ENCODE data around the gene KIF5C. TPM values are rescaled to one million over a fixed set of nuclear protein-coding genes. Genes with fewer than 3 reads are reported as not detected.

Gene KIF5C
- total and polyA plus RNA-seq, 4 donors, result 0.06 to 0.25 (median 0.14) TPM

DNA sequence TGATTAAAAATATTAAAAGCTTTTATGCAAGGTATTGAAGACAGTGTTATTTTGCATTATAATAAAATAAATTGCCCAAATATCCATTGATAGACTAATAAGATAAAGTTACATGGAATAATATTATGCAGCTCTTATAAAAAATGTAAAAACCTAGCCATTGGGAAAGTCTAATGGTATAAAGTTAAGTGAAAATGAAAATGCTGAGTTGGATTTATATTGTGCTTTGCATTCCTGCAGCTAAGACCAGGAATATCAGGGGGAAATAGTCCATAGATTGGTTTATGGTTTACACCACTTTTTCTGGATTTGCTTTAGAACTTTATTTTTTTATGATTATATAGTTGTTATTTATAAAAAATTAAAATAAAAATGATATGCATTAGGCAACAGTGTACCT is 117.4 kb downstream of the KIF5C start:
- TF ChIP-seq EGR1 (IDR thresholded peaks at IDR 0.05; ENCODE audit: low read depth in 2 of 2) (no peak), FOXA2 (IDR thresholded peaks at IDR 0.05) (no peak), NR2F2 (IDR thresholded peaks at IDR 0.05) (no peak), TAF1 (conservative IDR thresholded peaks at IDR 0.05) (no peak), HNF4G (IDR thresholded peaks at IDR 0.05) (no peak), SP1 (IDR thresholded peaks at IDR 0.05) (no peak), FOXA1 (IDR thresholded peaks at IDR 0.05) (no peak), RXRA (IDR thresholded peaks at IDR 0.05) (no peak), GABPA (IDR thresholded peaks at IDR 0.05 in 1 of 2, conservative IDR thresholded peaks at IDR 0.05 in 1 of 2) (no peak)
- TF ChIP-seq, protein P1, sequence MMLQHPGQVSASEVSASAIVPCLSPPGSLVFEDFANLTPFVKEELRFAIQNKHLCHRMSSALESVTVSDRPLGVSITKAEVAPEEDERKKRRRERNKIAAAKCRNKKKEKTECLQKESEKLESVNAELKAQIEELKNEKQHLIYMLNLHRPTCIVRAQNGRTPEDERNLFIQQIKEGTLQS (IDR thresholded peaks at IDR 0.05), result no peak
- TF ChIP-seq, protein P2, sequence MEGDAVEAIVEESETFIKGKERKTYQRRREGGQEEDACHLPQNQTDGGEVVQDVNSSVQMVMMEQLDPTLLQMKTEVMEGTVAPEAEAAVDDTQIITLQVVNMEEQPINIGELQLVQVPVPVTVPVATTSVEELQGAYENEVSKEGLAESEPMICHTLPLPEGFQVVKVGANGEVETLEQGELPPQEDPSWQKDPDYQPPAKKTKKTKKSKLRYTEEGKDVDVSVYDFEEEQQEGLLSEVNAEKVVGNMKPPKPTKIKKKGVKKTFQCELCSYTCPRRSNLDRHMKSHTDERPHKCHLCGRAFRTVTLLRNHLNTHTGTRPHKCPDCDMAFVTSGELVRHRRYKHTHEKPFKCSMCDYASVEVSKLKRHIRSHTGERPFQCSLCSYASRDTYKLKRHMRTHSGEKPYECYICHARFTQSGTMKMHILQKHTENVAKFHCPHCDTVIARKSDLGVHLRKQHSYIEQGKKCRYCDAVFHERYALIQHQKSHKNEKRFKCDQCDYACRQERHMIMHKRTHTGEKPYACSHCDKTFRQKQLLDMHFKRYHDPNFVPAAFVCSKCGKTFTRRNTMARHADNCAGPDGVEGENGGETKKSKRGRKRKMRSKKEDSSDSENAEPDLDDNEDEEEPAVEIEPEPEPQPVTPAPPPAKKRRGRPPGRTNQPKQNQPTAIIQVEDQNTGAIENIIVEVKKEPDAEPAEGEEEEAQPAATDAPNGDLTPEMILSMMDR (IDR thresholded peaks at IDR 0.05; ENCODE audit: low read depth, low read length, missing input control), result no peak
- no peak overlapping the region for H3K27ac ChIP-seq (ENCODE audit: low read depth in 1 of 2, low read length in 2 of 2)
- no peak overlapping the region for H3K4me3 ChIP-seq (ENCODE audit: low read depth in 1 of 3, low read length in 3 of 3)
- no peak for DNase-seq (ENCODE audit: low spot score)
- H3K36me3 ChIP-seq (ENCODE audit: control insufficient read depth in 4 of 4, insufficient read depth in 3 of 4, low read depth in 1 of 4, low read length in 3 of 4), result no peaks in the 10 kb centered on the region
- no peaks in the 10 kb centered on the region for H3K4me1 ChIP-seq (ENCODE audit: control insufficient read depth in 4 of 4, insufficient read depth in 4 of 4, low read length in 3 of 4)
- no peaks in the 10 kb centered on the region for H3K27me3 ChIP-seq (ENCODE audit: control insufficient read depth in 4 of 4, insufficient read depth in 4 of 4, low read length in 3 of 4)
- no peak overlapping the region for H3K9ac ChIP-seq (ENCODE audit: low read depth in 1 of 2, low read length in 2 of 2)
- H3K9me3 ChIP-seq (ENCODE audit: control insufficient read depth in 4 of 4, low read length in 3 of 4), result no peaks in the 10 kb centered on the region

DNA sequence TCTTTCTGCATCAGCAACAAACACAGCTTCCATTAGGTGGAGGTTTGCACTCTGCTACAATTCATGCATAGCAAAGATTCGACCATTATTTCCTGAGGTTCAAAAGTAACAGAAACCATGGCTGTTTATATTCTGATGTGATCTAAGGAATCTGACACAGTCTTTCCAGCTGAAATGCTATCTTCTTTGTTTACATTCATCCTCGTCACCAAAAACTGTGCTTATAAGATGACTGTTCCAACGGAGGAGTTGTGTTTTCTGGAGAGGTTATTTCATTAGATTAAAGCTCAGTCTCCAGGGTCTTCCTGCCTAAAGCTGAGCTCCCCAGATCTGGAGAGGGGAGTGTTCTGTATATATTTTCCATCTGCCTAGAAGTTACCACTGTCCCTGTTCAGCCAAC is 118.3 kb downstream of the KIF5C start:
- Histone ChIP-seq H3K9me3 (ENCODE audit: control insufficient read depth in 4 of 4, low read length in 3 of 4) (no peaks in the 10 kb centered on the region), H3K9ac (ENCODE audit: low read depth in 1 of 2, low read length in 2 of 2) (no peak overlapping the region), H3K36me3 (ENCODE audit: control insufficient read depth in 4 of 4, insufficient read depth in 3 of 4, low read depth in 1 of 4, low read length in 3 of 4) (no peaks in the 10 kb centered on the region), H3K4me1 (ENCODE audit: control insufficient read depth in 4 of 4, insufficient read depth in 4 of 4, low read length in 3 of 4) (no peaks in the 10 kb centered on the region), H3K4me3 (ENCODE audit: low read depth in 1 of 3, low read length in 3 of 3) (no peak overlapping the region), H3K27me3 (ENCODE audit: control insufficient read depth in 4 of 4, insufficient read depth in 4 of 4, low read length in 3 of 4) (no peaks in the 10 kb centered on the region), H3K27ac (ENCODE audit: low read depth in 1 of 2, low read length in 2 of 2) (no peak overlapping the region)
- WGBS, result 79% methylated on average over 3 of the region's 3 CpGs
- no peak for DNase-seq (ENCODE audit: low spot score)
- TF ChIP-seq JUND (IDR thresholded peaks at IDR 0.05), result no peak
- no peak for TF ChIP-seq RXRA (IDR thresholded peaks at IDR 0.05)
- TF ChIP-seq, protein P3, sequence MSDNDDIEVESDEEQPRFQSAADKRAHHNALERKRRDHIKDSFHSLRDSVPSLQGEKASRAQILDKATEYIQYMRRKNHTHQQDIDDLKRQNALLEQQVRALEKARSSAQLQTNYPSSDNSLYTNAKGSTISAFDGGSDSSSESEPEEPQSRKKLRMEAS (IDR thresholded peaks at IDR 0.05), result no peak
- TF ChIP-seq FOXA1 (IDR thresholded peaks at IDR 0.05), result no peak
- TF ChIP-seq, protein P2 (IDR thresholded peaks at IDR 0.05; ENCODE audit: low read depth, low read length, missing input control), result no peak
- TF ChIP-seq, protein P4, sequence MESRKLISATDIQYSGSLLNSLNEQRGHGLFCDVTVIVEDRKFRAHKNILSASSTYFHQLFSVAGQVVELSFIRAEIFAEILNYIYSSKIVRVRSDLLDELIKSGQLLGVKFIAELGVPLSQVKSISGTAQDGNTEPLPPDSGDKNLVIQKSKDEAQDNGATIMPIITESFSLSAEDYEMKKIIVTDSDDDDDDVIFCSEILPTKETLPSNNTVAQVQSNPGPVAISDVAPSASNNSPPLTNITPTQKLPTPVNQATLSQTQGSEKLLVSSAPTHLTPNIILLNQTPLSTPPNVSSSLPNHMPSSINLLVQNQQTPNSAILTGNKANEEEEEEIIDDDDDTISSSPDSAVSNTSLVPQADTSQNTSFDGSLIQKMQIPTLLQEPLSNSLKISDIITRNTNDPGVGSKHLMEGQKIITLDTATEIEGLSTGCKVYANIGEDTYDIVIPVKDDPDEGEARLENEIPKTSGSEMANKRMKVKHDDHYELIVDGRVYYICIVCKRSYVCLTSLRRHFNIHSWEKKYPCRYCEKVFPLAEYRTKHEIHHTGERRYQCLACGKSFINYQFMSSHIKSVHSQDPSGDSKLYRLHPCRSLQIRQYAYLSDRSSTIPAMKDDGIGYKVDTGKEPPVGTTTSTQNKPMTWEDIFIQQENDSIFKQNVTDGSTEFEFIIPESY (IDR thresholded peaks at IDR 0.05), result no peak
- no peak for TF ChIP-seq TAF1 (conservative IDR thresholded peaks at IDR 0.05)
- TF ChIP-seq HNF4G (IDR thresholded peaks at IDR 0.05), result no peak
- TF ChIP-seq NR2F2 (IDR thresholded peaks at IDR 0.05), result no peak
- TF ChIP-seq GABPA (IDR thresholded peaks at IDR 0.05 in 1 of 2, conservative IDR thresholded peaks at IDR 0.05 in 1 of 2), result no peak
- TF ChIP-seq SP1 (IDR thresholded peaks at IDR 0.05), result no peak
- no peak for TF ChIP-seq FOXA2 (IDR thresholded peaks at IDR 0.05)
- TF ChIP-seq HNF4A (conservative IDR thresholded peaks at IDR 0.05), result no peak
- TF ChIP-seq YY1 (IDR thresholded peaks at IDR 0.05), result no peak
- TF ChIP-seq, protein P5, sequence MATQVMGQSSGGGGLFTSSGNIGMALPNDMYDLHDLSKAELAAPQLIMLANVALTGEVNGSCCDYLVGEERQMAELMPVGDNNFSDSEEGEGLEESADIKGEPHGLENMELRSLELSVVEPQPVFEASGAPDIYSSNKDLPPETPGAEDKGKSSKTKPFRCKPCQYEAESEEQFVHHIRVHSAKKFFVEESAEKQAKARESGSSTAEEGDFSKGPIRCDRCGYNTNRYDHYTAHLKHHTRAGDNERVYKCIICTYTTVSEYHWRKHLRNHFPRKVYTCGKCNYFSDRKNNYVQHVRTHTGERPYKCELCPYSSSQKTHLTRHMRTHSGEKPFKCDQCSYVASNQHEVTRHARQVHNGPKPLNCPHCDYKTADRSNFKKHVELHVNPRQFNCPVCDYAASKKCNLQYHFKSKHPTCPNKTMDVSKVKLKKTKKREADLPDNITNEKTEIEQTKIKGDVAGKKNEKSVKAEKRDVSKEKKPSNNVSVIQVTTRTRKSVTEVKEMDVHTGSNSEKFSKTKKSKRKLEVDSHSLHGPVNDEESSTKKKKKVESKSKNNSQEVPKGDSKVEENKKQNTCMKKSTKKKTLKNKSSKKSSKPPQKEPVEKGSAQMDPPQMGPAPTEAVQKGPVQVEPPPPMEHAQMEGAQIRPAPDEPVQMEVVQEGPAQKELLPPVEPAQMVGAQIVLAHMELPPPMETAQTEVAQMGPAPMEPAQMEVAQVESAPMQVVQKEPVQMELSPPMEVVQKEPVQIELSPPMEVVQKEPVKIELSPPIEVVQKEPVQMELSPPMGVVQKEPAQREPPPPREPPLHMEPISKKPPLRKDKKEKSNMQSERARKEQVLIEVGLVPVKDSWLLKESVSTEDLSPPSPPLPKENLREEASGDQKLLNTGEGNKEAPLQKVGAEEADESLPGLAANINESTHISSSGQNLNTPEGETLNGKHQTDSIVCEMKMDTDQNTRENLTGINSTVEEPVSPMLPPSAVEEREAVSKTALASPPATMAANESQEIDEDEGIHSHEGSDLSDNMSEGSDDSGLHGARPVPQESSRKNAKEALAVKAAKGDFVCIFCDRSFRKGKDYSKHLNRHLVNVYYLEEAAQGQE (IDR thresholded peaks at IDR 0.05), result no peak
- TF ChIP-seq, protein P1 (IDR thresholded peaks at IDR 0.05), result no peak
- TF ChIP-seq EGR1 (IDR thresholded peaks at IDR 0.05; ENCODE audit: low read depth in 2 of 2), result no peak
- TF ChIP-seq RAD21 (IDR thresholded peaks at IDR 0.05), result no peak
